H9 (cell line): ENCODE measurements around the gene SPTBN5. TPM values are rescaled to one million over a fixed set of nuclear protein-coding genes. Genes with fewer than 3 reads are reported as not detected.

ENCODE experiments used
- DNase-seq: peaks from one replicate; pipeline ENCODE4 v3.0.0-alpha.2; 2017
- H2AFZ ChIP-seq: one replicate; pipeline ENCODE4 v1.6.1; 2013; ENCODE audit warnings: mild to moderate bottlenecking, low read length, control low read depth, moderate library complexity
- H2AK5ac ChIP-seq: 2 replicates; pipeline ENCODE4 v1.6.1; 2013; ENCODE audit warnings: low read length, control low read depth, mixed read lengths; ENCODE audit not compliant: insufficient read length
- H2BK120ac ChIP-seq: one replicate; pipeline ENCODE4 v1.6.1; 2013; ENCODE audit warnings: low read depth, mild to moderate bottlenecking, low read length, control low read depth, inconsistent platforms; ENCODE audit not compliant: poor library complexity, severe bottlenecking
- H2BK12ac ChIP-seq: 2 replicates; pipeline ENCODE4 v1.6.1; 2013; ENCODE audit warnings: low read length, control low read depth, mixed read lengths, low read depth; ENCODE audit not compliant: insufficient read length
- H2BK15ac ChIP-seq: 2 replicates; pipeline ENCODE4 v1.6.1; 2013; ENCODE audit warnings: low read depth, low read length, control low read depth
- H2BK20ac ChIP-seq: one replicate; pipeline ENCODE4 v1.6.1; 2013; ENCODE audit warnings: low read depth, mild to moderate bottlenecking, low read length, control low read depth, inconsistent platforms; ENCODE audit not compliant: poor library complexity, severe bottlenecking
- H2BK5ac ChIP-seq: 2 replicates; pipeline ENCODE4 v1.6.1; 2013; ENCODE audit warnings: low read length, control low read depth, mixed read lengths; ENCODE audit not compliant: insufficient read length
- H3K14ac ChIP-seq: 2 replicates; pipeline ENCODE4 v1.6.1; 2013; ENCODE audit warnings: low read length, control low read depth; ENCODE audit not compliant: insufficient read depth
- H3K18ac ChIP-seq: 2 replicates; pipeline ENCODE4 v1.6.1; 2013; ENCODE audit warnings: low read depth, mild to moderate bottlenecking, mixed read lengths, low read length, control low read depth; ENCODE audit not compliant: insufficient read length
- H3K23ac ChIP-seq: 2 replicates; pipeline ENCODE4 v1.6.1; 2013; ENCODE audit warnings: low read length, control low read depth, mixed read lengths, low read depth; ENCODE audit not compliant: insufficient read length
- H3K23me2 ChIP-seq: 2 replicates; pipeline ENCODE4 v1.6.1; 2013; ENCODE audit warnings: low read depth, mild to moderate bottlenecking, mixed read lengths, low read length, control low read depth; ENCODE audit not compliant: insufficient read length, poor library complexity, severe bottlenecking
- H3K27ac ChIP-seq: 2 replicates; pipeline ENCODE4 v1.5.1; 2013; ENCODE audit warnings: low read length, control low read depth, mixed read lengths, low read depth; ENCODE audit not compliant: insufficient read length
- H3K27me3 ChIP-seq: 2 replicates; pipeline ENCODE4 v1.6.1; 2013; ENCODE audit warnings: low read length, control low read depth, inconsistent platforms; ENCODE audit not compliant: insufficient read depth
- H3K4ac ChIP-seq: 2 replicates; pipeline ENCODE4 v1.6.1; 2013; ENCODE audit warnings: low read depth, mild to moderate bottlenecking, control low read depth, inconsistent platforms, low read length, moderate library complexity
- H3K4me1 ChIP-seq: 2 replicates; pipeline ENCODE4 v1.6.1; 2013; ENCODE audit warnings: low read length, control low read depth, inconsistent platforms; ENCODE audit not compliant: insufficient read depth
- H3K4me2 ChIP-seq: 2 replicates; pipeline ENCODE4 v1.6.1; 2013; ENCODE audit warnings: low read length, control low read depth, mixed read lengths; ENCODE audit not compliant: insufficient read length, insufficient read depth
- H3K56ac ChIP-seq: 2 replicates; pipeline ENCODE4 v1.6.1; 2013; ENCODE audit warnings: low read depth, mild to moderate bottlenecking, mixed read lengths, low read length, control low read depth; ENCODE audit not compliant: insufficient read length
- H3K79me1 ChIP-seq: 2 replicates; pipeline ENCODE4 v1.6.1; 2013; ENCODE audit warnings: low read depth, mild to moderate bottlenecking, moderate library complexity, low read length, control low read depth, inconsistent platforms; ENCODE audit not compliant: insufficient read depth, poor library complexity, severe bottlenecking
- H3K79me2 ChIP-seq: 2 replicates; pipeline ENCODE4 v1.6.1; 2013; ENCODE audit warnings: low read length, control low read depth, inconsistent platforms; ENCODE audit not compliant: insufficient read depth
- H3K9ac ChIP-seq: 2 replicates; pipeline ENCODE4 v1.6.1; 2013; ENCODE audit warnings: low read length, control low read depth, mixed read lengths; ENCODE audit not compliant: insufficient read length; ENCODE audit errors: extremely low read depth
- H3K9me3 ChIP-seq: one replicate; pipeline ENCODE4 v1.6.1; 2013; ENCODE audit warnings: low read depth, low read length, inconsistent platforms; ENCODE audit not compliant: control insufficient read depth
- H3T11ph ChIP-seq: one replicate; pipeline ENCODE4 v1.6.1; 2013; ENCODE audit warnings: mild to moderate bottlenecking, low read length, control low read depth, inconsistent platforms
- H4K20me1 ChIP-seq: one replicate; pipeline ENCODE4 v1.6.1; 2013; ENCODE audit not compliant: control insufficient read depth, insufficient read length, insufficient read depth
- H4K5ac ChIP-seq: 2 replicates; pipeline ENCODE4 v1.6.1; 2013; ENCODE audit warnings: low read depth, mild to moderate bottlenecking, mixed read lengths, low read length, control low read depth; ENCODE audit not compliant: insufficient read length
- H4K8ac ChIP-seq: replicated peaks from 2 replicates; pipeline ENCODE4 v1.6.1; 2013; ENCODE audit warnings: low read length, control low read depth, mixed read lengths, low read depth; ENCODE audit not compliant: insufficient read length
- H4K91ac ChIP-seq: 2 replicates; pipeline ENCODE4 v1.6.1; 2013; ENCODE audit warnings: low read depth, mild to moderate bottlenecking, moderate library complexity, mixed read lengths, low read length, control low read depth; ENCODE audit not compliant: insufficient read length
- H3K27ac Mint-ChIP-seq, 3 experiments: 2 replicates in 2 of 3; 3 replicates in 1 of 3; pipeline ENCODE4 v1.8.0; 2020 to 2021; ENCODE audit warnings: mixed read lengths in 3 of 3, mild to moderate bottlenecking in 1 of 3, moderate library complexity in 1 of 3
- H3K27me3 Mint-ChIP-seq: 2 replicates; pipeline ENCODE4 v1.8.0; 2021; ENCODE audit warnings: low read depth, mild to moderate bottlenecking, moderate library complexity, mixed read lengths
- H3K36me3 Mint-ChIP-seq, 3 experiments: 2 replicates in 2 of 3; 3 replicates in 1 of 3; pipeline ENCODE4 v1.8.0; 2020 to 2021; ENCODE audit warnings: low read depth in 3 of 3, mixed read lengths in 3 of 3; ENCODE audit not compliant: insufficient read depth in 1 of 3
- H3K4me1 Mint-ChIP-seq, 2 experiments: 2 replicates each; pipeline ENCODE4 v1.8.0; 2020; ENCODE audit warnings: mixed read lengths in 2 of 2
- H3K4me3 Mint-ChIP-seq, 2 experiments: 2 replicates in 1 of 2; 3 replicates in 1 of 2; pipeline ENCODE4 v1.8.0; 2020 to 2021; ENCODE audit warnings: mild to moderate bottlenecking in 2 of 2, mixed read lengths in 2 of 2, moderate library complexity in 1 of 2
- H3K9me3 Mint-ChIP-seq, 2 experiments: 2 replicates in 1 of 2; 3 replicates in 1 of 2; pipeline ENCODE4 v1.8.0; 2020; ENCODE audit warnings: mild to moderate bottlenecking in 2 of 2, mixed read lengths in 2 of 2, moderate library complexity in 1 of 2
- CTCF ChIP-seq: fragments of 200-600 bp; sonication (generic); conservative IDR thresholded peaks from 3 replicates; pipeline ENCODE4 v1.8.0; 2021; ENCODE audit warnings: antibody characterized with exemption, mild to moderate bottlenecking
- WGBS: extraction: QIAGEN DNeasy Blood & Tissue Kit; methylation state at CpG from one replicate; pipeline ENCODE4 v1.1.7; 2013; ENCODE audit warnings: missing lambda C conversion rate, low lambda C conversion rate, mixed read lengths; ENCODE audit not compliant: insufficient read length; ENCODE audit errors: extremely low coverage; 5-methylcytosine and 5-hydroxymethylcytosine counted together
- total RNA-seq: library from RNA; stranded (reverse); gene quantifications from 2 replicates; pipeline ENCODE4 v1.2.1, GENCODE V29; 2021

Gene SPTBN5
- total RNA-seq, 1 experiment from 2014 or later, result 0.90 TPM

GRCh38 chr15:41827290-41827879 is 66.5 kb downstream of the SPTBN5 start:
- Histone ChIP-seq H3K27ac (no peak overlapping the region), H3K27me3 (no peaks in the 10 kb centered on the region), H2BK120ac (no peak overlapping the region), H3K9me3 (no peaks in the 10 kb centered on the region), H3K79me1 (no peaks in the 10 kb centered on the region), H2BK12ac (no peak overlapping the region), H2AK5ac (no peak overlapping the region), H3K56ac (no peak overlapping the region), H3K18ac (no peak overlapping the region), H2BK20ac (no peak overlapping the region), H4K20me1 (no peaks in the 10 kb centered on the region), H3K23me2 (peaks cover 10% of the 10 kb centered on the region), H2AFZ (no peak overlapping the region), H3K79me2 (no peaks in the 10 kb centered on the region), H3K4me1 (no peaks in the 10 kb centered on the region), H3K4ac (no peak overlapping the region), H3K14ac (no peak overlapping the region), H2BK15ac (no peak overlapping the region), H4K91ac (no peak overlapping the region), H3K9ac (no peak overlapping the region), H4K5ac (no peak overlapping the region), H3K4me2 (peak overlapping the region; percentile 83), H4K8ac (no peak overlapping the region), H3K23ac (no peak overlapping the region), H3T11ph (no peak overlapping the region), H2BK5ac (no peak overlapping the region)
- Mint-ChIP-seq H3K27ac (no peak overlapping the region; a peak in 1 of 7 replicates), H3K27me3 (no peaks in the 10 kb centered on the region), H3K36me3 (peaks cover 4 to 10% (median 5%) of the 10 kb centered on the region in 3 experiments; a peak in 6 of 7 replicates), H3K4me1 (peaks cover 11 to 19% of the 10 kb centered on the region in 2 experiments), H3K4me3 (peak overlapping the region; percentile 90 to 92), H3K9me3 (no peaks in the 10 kb centered on the region)
- TF ChIP-seq CTCF, result no peak
- peak; percentile 68 for DNase-seq
- WGBS, result no CpG with 5 or more reads among the region's 37 CpGs
